HepG2 (cell line): ENCODE measurements around the gene CDC37. TPM values are rescaled to one million over a fixed set of nuclear protein-coding genes. Genes with fewer than 3 reads are reported as not detected.
A peak's percentile ranks its signal among the peaks of the same experiment; 100 is the strongest.

Source experiments
- CHD4 ChIP-seq: fragments of 200-600 bp; sonication (generic); IDR thresholded peaks from 2 replicates; pipeline ENCODE4 v1.7.0; 2017; ENCODE audit warnings: mild to moderate bottlenecking, low read length, borderline replicate concordance
- HIVEP1 ChIP-seq: sonication (generic); formaldehyde crosslinking; IDR thresholded peaks from 2 replicates; pipeline ENCODE4 v1.4.0; 2020; ENCODE audit warnings: mild to moderate bottlenecking, missing genetic modification reagents
- HOXA9 ChIP-seq: sonication (generic); formaldehyde crosslinking; IDR thresholded peaks from 2 replicates; pipeline ENCODE4 v1.8.1; 2022; ENCODE audit warnings: missing genetic modification reagents, mild to moderate bottlenecking, moderate library complexity, borderline replicate concordance
- KMT2B ChIP-seq: IDR thresholded peaks from 2 replicates; pipeline ENCODE4 v1.6.1; 2016; ENCODE audit warnings: missing genetic modification reagents, missing compliant biosample characterization
- MZF1 ChIP-seq: sonication (generic); formaldehyde crosslinking; IDR thresholded peaks from 2 replicates; pipeline ENCODE4 v1.8.1; 2023; ENCODE audit warnings: mild to moderate bottlenecking, missing genetic modification reagents, borderline replicate concordance
- NCOR1 ChIP-seq: fragments of 200-600 bp; sonication (generic); IDR thresholded peaks from 2 replicates; pipeline ENCODE4 v1.7.0; 2017; ENCODE audit warnings: antibody characterized with exemption, low read length, borderline replicate concordance
- RXRA ChIP-seq: sonication (generic); formaldehyde crosslinking; IDR thresholded peaks from 2 replicates; pipeline ENCODE4 v1.5.1; 2020; ENCODE audit warnings: missing genetic modification reagents
- SAFB2 ChIP-seq: sonication (generic); formaldehyde crosslinking; IDR thresholded peaks from 2 replicates; pipeline ENCODE4 v1.5.1; 2020; ENCODE audit warnings: missing genetic modification reagents, low read depth, mild to moderate bottlenecking, borderline replicate concordance
- SMAD1 ChIP-seq: sonication (generic); formaldehyde crosslinking; IDR thresholded peaks from 2 replicates; pipeline ENCODE4 v1.4.0; 2020; ENCODE audit warnings: missing genetic modification reagents, low read depth, mild to moderate bottlenecking, borderline replicate concordance
- SOX5 ChIP-seq: IDR thresholded peaks from 2 replicates; pipeline ENCODE4 v1.6.1; 2016; ENCODE audit warnings: borderline replicate concordance
- TBX2 ChIP-seq: sonication (generic); formaldehyde crosslinking; IDR thresholded peaks from 2 replicates; pipeline ENCODE4 v1.5.0; 2020; ENCODE audit warnings: missing genetic modification reagents, mild to moderate bottlenecking, borderline replicate concordance
- TOE1 ChIP-seq: sonication (generic); formaldehyde crosslinking; IDR thresholded peaks from 2 replicates; pipeline ENCODE4 v1.4.0; 2020; ENCODE audit warnings: mild to moderate bottlenecking, missing genetic modification reagents
- ZBTB14 ChIP-seq: sonication (generic); formaldehyde crosslinking; IDR thresholded peaks from 2 replicates; pipeline ENCODE4 v1.4.0; 2020; ENCODE audit warnings: missing genetic modification reagents
- ZNF282 ChIP-seq: fragments of 450-650 bp; IDR thresholded peaks from 2 replicates; pipeline ENCODE4 v1.6.1; 2018; ENCODE audit not compliant: partially characterized antibody
- ZNF350 ChIP-seq: sonication (generic); formaldehyde crosslinking; IDR thresholded peaks from 2 replicates; pipeline ENCODE4 v1.4.0; 2020; ENCODE audit warnings: mild to moderate bottlenecking, low read depth, missing genetic modification reagents, borderline replicate concordance
- ZNF367 ChIP-seq: sonication (generic); formaldehyde crosslinking; IDR thresholded peaks from 2 replicates; pipeline ENCODE4 v1.4.0; 2020; ENCODE audit warnings: missing genetic modification reagents, borderline replicate concordance
- ZNF510 ChIP-seq: sonication (generic); formaldehyde crosslinking; IDR thresholded peaks from 2 replicates; pipeline ENCODE4 v1.4.0; 2020; ENCODE audit warnings: low read depth, mild to moderate bottlenecking, missing genetic modification reagents
- ZNF512B ChIP-seq: sonication (generic); formaldehyde crosslinking; IDR thresholded peaks from 2 replicates; pipeline ENCODE4 v1.5.1; 2020; ENCODE audit warnings: missing genetic modification reagents, mild to moderate bottlenecking, borderline replicate concordance
- ZNF761 ChIP-seq: sonication (generic); formaldehyde crosslinking; conservative IDR thresholded peaks from 2 replicates; pipeline ENCODE4 v1.4.0; 2020; ENCODE audit warnings: mild to moderate bottlenecking, missing genetic modification reagents
- ZNF773 ChIP-seq: sonication (generic); formaldehyde crosslinking; IDR thresholded peaks from 2 replicates; pipeline ENCODE4 v1.4.0; 2020; ENCODE audit warnings: missing genetic modification reagents, borderline replicate concordance
- ZNF850 ChIP-seq: sonication (generic); formaldehyde crosslinking; conservative IDR thresholded peaks from 2 replicates; pipeline ENCODE4 v1.9.0; 2021; ENCODE audit warnings: mild to moderate bottlenecking, missing genetic modification reagents
- polyA plus RNA-seq, 8 experiments: library from polyadenylated mRNA; depleted of rRNA in 3 of 8; stranded (reverse) in 7 of 8; unstranded in 1 of 8; fragments of >200 nt; fragmentation: Illumina TruSeq in 4 of 8; extraction: Trizol in 4 of 8; gene quantifications; 2 replicates each; pipeline versions ENCODE4 v1.2.1 to v1.2.3, GENCODE V29; 2011 to 2016; ENCODE audit warnings: low read depth in 4 of 8, missing spikeins in 1 of 8, mixed read lengths in 1 of 8; ENCODE audit not compliant: insufficient read depth in 1 of 8
- total RNA-seq, 5 experiments: library from RNA; depleted of rRNA; stranded (reverse); fragments of >200 nt; fragmentation: Illumina TruSeq; extraction: Trizol; gene quantifications; 2 replicates each; pipeline ENCODE4 v1.2.3, GENCODE V29; 2016; ENCODE audit warnings: low read depth in 1 of 5
- TF ChIP-seq, protein P1 (sequence below): sonication (generic); IDR thresholded peaks from 2 replicates; pipeline ENCODE4 v1.6.1; 2016; ENCODE audit warnings: low read depth, borderline replicate concordance
- TF ChIP-seq, protein P2 (sequence below): sonication (generic); formaldehyde crosslinking; IDR thresholded peaks from 2 replicates; pipeline ENCODE4 v1.5.0; 2020; ENCODE audit warnings: missing genetic modification reagents

Gene CDC37
- total and polyA plus RNA-seq, 2 of the 13 experiments (the other 11 are each of a cell fraction or from before 2014, with no cell fraction given), result 158 to 177 TPM

- TF ChIP-seq CHD4, result no peak
- no peak for TF ChIP-seq ZNF850 (CRISPR knock-in tag)
- TF ChIP-seq ZNF512B (CRISPR knock-in tag), result no peak
- peak; percentile 57; the same call in 1 of the 2 replicates for TF ChIP-seq KMT2B
- TF ChIP-seq SOX5 (CRISPR knock-in tag), result no peak; the same call in 1 of the 2 replicates
- peak; percentile 81 for TF ChIP-seq HIVEP1 (CRISPR knock-in tag)
- TF ChIP-seq ZNF350 (CRISPR knock-in tag), result peak; percentile 62; the same call in 1 of the 2 replicates
- TF ChIP-seq ZNF510 (CRISPR knock-in tag), result peak; percentile 88
- peak; percentile 47; the same call in 1 of the 2 replicates for TF ChIP-seq ZNF773 (CRISPR knock-in tag)
- TF ChIP-seq ZNF367 (CRISPR knock-in tag), result peak; percentile 84; the same call in 1 of the 2 replicates
- TF ChIP-seq SAFB2 (CRISPR knock-in tag), result peak; percentile 80; the same call in 1 of the 2 replicates
- TF ChIP-seq TBX2 (CRISPR knock-in tag), result peak; percentile 39; the same call in 1 of the 2 replicates
- TF ChIP-seq, protein P1, sequence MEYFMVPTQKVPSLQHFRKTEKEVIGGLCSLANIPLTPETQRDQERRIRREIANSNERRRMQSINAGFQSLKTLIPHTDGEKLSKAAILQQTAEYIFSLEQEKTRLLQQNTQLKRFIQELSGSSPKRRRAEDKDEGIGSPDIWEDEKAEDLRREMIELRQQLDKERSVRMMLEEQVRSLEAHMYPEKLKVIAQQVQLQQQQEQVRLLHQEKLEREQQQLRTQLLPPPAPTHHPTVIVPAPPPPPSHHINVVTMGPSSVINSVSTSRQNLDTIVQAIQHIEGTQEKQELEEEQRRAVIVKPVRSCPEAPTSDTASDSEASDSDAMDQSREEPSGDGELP, result no peak; the same call in 1 of the 2 replicates
- TF ChIP-seq ZBTB14 (CRISPR knock-in tag), result peak; percentile 60
- TF ChIP-seq NCOR1, result no peak
- TF ChIP-seq SMAD1 (CRISPR knock-in tag), result no peak; the same call in 1 of the 2 replicates
- TF ChIP-seq ZNF282, result no peak
- no peak for TF ChIP-seq MZF1
- no peak for TF ChIP-seq HOXA9 (CRISPR knock-in tag)
- TF ChIP-seq TOE1 (CRISPR knock-in tag), result peak; percentile 34; the same call in 1 of the 2 replicates
- peak; percentile 76; the same call in 1 of the 2 replicates for TF ChIP-seq ZNF761 (CRISPR knock-in tag)
- peak; percentile 54; the same call in 1 of the 2 replicates for TF ChIP-seq RXRA (CRISPR knock-in tag)
- TF ChIP-seq, protein P2, sequence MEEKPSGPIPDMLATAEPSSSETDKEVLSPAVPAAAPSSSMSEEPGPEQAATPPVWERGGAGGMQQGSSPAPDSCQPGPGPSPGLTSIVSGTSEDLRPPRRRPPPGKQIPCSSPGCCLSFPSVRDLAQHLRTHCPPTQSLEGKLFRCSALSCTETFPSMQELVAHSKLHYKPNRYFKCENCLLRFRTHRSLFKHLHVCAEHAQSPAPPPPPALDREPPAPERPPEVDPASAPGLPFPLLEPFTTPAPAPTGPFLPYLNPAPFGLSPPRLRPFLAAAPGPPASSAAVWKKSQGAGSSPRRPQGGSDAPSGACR, result no peak
These were observed at the start of gene CDC37 (continued) for GRCh38 chr19:10403137-10404021.
